Stimulated activated CD8-positive, alpha-beta memory T cell treated with anti-CD3 and anti-CD28 coated beads, Interleukin-2, amount 100 ng/mL, for 1 hour (primary cell): Measurements from ENCODE around the gene TMEM138.

Experiments used
- DNase-seq, 2 donors: peaks; one replicate each; pipeline ENCODE4 v3.0.0-alpha.2; 2020; ENCODE audit warnings: low read depth in 2 of 2

The TMEM138 gene

DNA sequence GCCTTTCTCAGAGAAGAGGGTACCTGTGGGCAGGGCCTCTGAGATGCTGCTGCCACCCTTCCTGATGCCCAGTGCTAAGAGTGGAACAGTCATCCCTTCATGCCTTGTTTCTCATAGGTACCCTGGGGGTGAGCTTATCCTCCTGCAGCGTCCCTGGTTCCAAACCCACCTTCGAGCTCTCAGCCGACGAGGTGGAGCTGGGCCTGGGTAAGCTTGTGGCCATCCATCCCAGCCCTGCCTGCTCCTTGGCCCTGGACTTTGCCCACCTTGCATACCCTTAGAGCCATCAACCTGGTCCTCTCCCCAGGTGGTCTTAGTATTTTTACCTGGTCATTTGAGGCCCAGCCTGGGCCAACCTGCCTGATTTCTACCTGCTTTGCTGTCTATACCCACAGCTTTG, 20.5 kb upstream of the TMEM138 start:
- no peak for DNase-seq

DNA sequence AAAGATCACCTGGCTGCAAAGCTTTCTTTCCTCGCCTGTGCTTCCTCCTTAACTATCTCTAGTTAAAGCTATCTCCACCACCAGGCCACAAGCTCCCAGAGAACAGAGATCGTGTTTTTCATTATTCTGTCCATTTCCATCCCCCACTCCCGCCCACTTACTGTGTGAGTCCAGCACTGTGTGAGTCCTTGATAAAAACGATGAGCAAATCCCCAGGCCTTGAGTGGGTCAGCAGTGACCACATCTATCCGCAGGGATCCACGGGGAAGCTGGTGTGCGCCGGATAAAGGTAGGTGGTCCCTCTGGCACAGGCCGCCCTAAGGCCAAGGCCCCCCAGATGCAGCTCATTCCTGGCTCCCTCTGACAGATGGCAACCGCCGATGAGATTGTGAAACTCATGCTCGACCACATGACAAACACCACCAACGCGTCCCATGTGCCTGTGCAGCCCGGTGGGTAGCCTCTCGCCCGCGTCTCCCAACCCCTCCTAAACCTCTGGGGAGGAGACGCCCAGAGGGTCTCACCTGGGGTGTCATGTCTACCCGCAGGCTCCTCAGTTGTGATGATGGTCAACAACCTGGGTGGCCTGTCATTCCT, 19.9 kb upstream of the TMEM138 start:
- no peak for DNase-seq

DNA sequence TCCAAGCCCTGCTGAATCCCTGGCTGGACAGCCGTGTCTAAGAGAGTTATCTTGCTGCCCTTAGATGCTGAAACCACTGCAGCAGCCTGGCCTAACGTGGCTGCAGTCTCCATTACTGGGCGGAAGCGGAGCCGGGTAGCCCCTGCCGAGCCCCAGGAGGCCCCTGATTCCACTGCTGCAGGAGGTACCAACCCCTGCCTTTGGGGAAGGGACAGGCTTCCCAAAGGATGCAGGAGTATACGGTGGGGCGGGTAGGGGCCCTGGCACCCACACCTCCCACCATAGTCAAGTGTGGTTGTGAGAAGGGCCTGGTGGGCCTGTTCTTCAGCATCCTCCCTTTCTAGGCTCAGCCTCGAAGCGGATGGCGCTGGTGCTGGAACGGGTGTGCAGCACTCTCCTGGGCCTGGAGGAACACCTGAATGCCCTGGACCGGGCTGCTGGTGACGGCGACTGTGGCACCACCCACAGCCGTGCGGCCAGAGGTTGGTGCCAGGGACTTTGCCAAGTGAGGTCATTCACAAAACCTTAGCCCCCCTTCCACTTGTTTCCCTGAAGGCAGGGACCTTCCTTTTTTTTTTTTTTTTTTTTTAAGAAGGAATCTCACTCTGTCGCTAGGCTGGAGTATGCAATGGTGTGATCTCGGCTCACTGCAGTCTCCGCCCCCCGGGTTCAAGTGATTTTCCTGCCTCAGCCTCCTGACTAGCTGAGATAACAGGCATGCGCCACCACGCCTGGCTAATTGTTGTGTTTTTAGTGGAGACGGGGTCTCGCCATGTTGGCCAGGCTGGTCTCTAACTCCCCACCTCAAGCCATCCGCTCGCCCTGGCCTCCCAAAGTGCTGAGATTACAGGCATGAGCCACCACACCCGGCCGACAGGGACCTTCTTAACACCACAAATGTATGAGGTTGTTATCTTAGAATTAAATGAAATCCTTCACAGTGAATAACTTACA, 18.1 kb upstream of the TMEM138 start:
- DNase-seq: no peak

DNA sequence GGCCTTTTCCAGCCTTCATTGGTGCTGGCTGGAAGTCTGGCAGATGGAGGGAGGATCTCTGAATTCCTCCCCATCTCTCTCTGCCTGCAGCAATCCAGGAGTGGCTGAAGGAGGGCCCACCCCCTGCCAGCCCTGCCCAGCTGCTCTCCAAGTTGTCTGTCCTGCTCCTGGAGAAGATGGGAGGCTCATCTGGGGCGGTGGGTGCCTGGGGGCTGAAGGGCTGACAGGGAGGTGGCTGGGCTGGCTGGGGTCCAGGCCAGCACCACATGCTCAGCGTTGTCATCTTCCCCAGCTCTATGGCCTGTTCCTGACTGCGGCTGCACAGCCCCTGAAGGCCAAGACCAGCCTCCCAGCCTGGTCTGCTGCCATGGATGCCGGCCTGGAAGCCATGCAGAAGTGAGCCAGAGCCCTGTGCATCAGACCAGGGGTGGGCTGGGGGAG, 17.0 kb upstream of the TMEM138 start:
- no peak for DNase-seq

DNA sequence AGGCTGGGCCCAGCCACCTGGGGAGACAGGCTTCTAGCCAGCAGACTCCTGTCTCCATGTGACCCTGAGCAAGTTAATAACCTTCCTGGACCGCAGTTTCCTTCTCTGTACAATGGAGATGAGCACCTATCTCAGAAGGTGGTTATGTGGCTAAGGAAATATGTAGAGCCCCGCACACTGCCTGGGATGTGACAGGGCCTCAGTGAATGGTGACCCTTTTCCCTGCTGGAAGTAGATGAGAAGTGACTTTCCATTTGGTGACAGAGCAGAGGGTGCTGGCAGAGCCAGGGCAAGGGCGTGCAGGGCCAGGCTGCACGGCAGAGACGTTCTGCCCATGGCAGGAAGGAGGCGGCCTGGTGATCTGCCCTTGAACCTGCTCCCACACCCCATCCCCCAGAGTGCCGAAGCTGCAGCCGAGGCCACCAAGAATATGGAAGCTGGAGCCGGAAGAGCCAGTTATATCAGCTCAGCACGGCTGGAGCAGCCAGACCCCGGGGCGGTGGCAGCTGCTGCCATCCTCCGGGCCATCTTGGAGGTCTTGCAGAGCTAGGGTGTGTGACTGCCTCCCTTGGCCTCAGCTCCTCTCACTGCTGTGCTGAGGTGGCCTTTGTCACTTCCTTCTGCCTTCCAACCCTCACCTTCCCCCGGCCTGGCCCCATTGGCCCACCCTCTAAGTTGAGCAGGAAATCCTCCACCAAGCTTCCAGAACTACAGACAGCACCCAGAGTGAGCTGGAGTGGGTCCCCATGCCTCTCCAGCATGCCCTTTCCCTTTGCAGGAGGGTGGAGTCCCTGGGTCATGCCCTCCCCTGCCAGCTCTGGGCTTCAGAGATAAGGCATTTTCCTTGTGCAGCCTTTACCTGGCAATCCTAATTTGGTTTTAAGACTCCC, 16.0 kb upstream of the TMEM138 start:
- no peak for DNase-seq

DNA sequence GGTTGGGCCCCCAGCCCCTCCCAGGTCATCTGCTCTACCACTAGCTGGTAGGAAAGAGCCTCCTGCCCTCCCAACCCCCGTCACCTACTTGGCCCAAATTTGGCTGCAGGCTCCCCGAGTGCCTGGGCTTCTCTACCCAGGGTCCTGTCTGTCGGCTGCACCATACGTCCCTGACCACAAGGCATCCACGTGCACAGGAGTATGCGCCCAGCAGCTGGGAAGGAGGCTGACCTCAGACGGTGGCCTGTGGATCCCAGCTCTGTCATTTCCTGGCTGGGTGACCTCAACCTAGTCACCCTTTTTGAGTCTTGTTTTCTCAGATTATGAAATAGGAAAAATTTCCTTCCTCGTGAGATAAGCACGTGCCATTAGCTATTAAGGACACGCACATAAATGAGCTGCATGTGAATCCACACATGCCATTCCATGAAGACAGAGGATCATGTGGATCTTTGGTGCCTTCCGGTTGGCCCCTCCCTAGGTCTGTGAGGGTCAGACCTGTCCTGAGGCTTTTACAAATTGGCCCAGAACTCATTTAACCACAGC, 14.2 kb upstream of the TMEM138 start:
- DNase-seq: no peak

DNA sequence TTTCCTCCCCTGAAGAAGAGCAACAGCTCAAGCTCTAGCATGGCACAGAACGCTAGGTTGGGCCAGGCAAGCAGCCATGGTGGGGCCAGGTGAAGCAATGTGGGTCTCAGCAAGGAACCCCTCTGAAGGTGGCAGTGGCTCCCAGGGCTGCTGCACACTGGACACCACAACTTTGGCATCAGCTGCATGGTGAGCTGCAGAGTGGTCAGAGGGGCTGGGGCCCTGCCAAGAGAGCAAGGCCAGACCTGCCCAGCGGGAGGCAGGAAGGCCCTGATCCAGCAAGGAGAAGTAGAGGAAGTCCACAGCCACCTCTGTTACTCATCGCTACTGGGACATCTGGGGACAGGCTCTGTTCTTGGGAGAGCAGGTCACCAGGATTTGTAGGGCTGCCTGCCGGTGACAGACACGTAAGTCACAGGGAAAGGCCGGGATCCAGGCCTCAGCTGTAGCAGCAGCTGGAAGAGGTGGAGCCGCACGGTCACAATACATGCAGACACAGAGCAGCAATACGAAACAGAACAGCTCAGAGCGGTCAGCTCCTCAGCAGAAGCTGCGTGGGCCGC, 12.9 kb upstream of the TMEM138 start:
- no peak for DNase-seq

DNA sequence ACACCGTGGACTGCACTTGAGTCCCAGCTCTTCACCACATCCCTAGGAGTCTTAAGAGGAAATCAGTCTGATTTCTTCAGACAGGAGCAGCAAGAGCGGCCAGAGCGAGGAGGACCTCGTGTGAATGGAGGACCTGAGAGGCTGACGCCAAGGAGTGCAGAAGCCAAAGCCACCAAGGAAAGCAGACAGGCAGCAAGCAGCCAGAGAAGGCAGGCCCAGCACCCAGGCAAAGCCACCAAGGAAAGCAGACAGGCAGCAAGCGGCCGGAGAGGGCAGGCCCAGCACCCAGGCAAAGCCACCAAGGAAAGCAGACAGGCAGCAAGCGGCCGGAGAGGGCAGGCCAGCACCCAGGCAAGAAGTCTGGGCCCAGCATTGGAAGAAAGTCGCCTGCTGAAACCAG, 12.3 kb upstream of the TMEM138 start:
- DNase-seq: no peak

DNA sequence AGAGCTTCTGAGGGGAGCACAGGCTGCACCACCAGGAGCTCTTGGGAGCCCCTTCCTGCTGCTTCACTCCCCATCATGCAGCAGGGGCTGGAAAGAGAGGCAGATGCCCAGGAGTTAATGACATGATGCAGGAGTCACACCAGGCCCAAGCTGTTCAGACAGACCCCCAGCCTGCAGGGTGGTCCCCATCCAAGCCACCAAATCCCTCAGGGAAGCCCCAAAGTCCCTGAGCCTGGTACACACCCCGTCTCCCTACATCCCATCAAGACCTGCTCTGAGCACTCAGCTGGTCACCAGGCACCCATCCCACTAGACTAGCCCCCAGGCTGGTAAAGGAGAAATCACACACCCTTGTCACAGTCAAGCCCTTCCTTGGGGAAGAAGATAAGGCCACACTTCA, 11.8 kb upstream of the TMEM138 start:
- DNase-seq: no peak

DNA sequence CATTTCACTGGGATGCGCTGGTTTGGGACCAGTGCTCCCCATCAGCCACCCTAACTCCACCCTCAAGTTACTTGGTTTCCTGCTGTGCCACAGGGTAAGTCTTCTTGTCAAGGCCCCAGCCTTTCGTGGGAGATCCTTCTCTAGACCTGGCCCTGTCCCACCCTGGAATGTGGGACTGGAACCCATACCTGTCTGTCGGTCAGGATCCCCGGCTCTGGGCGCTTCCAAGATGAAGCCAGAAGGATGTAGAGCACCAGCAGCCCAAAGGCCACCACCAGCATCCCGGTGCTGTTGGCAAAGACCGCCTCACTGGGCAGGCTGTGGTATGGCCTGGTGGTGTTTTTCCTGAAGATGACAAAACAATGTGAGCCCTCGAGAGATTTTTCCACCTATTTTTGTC, 11.4 kb upstream of the TMEM138 start:
- no peak for DNase-seq

DNA sequence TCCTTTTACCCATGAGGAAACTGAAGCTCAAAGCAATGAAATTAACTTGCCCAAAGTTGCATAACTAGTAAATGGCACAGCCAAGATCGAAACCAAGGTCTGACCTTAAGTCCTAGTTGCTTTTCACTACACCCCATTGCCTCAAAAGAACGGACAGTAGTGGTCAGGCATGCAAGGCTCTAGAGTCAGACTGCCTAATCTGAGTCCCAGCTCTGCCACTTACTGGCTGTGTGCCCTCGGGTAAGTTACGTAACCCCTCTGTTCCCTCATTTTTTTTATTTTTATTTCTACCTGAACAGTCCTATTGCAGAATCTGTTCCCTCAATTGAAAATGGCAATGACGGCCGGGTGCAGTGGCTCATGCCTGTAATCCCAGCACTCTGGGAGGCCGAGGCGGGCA, 10.1 kb upstream of the TMEM138 start:
- no peak for DNase-seq

DNA sequence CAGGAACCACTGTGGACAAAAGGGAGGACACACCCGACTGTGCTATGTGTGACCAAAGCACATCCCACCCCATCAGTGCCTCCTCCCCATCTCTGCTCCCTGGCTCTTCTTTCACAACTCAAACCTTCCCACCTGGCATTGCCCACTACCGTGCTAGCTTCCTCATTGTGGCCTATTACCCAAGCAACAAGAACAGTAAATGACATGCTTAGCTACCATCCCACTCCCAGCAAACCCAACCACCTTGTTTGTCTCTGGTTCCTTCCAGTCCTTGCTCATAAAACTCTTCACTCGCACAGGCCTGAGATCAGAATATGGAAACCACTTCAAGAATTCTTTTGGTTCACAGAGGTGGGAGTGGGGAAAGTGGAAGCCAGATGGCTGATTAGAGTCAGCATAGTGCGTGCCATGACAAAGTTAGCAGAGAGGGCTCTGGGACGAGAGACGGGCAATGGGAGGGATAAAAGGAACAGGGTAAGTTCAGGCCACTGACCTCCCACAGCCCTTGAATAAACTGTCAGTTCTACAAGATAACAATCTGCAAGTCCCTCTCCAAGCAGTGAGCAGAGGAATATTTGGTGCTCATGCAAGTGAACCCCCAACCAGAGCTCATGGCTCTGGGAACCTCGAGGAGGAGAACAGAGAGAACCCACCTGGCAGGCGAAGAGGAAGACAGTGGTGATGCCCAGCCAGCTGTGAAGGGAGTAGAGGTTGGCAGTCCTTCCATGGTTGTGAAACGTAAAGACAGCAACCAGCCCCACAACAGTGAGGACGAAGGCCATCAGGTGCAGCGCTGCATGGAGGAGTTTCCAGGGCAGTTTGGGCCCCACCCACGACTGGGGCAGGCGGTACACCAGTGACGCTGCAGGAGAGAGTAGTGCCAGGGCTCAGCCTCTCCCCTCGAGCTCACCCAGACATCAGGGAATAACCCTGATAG, 8.8 kb upstream of the TMEM138 start:
- no peak for DNase-seq

DNA sequence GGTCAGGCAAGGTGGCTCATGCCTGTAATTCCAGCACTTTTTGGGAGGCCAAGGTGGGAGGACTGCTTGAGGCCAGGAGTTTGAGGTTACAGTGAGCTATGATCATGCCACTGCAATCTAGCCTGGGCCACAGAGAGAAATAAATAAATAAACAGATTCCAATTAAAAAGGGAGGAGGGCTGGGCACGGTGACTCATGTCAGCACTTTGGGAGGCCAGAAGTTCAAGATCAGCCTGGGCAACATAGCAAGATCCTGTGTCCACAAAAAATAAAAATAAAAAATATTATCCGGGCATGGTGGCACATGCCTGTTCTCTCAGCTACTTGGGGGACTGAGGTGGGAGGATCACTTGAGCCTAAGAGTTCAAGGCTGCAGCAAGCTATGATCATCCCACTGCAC, 8.0 kb upstream of the TMEM138 start:
- no peak for DNase-seq

DNA sequence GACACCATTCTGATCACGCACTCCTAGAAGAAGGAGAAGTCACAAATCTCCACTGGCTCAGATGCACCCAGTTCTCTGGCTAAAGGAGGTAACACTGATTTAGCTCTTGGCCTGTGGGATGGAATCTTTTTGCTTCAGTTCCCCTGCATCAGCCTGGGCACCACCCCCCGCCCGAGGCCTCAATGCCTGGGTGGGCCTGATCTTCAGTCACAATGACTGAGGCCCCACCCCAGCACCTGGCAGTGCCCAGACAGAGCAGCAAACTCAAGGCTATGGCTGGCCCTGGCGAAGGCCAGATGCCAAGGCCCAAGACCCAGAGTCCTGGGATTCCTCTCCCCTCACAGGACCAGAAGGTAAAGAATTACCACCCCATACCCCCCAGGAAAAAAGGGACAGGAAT, 5.5 kb upstream of the TMEM138 start:
- no peak for DNase-seq

DNA sequence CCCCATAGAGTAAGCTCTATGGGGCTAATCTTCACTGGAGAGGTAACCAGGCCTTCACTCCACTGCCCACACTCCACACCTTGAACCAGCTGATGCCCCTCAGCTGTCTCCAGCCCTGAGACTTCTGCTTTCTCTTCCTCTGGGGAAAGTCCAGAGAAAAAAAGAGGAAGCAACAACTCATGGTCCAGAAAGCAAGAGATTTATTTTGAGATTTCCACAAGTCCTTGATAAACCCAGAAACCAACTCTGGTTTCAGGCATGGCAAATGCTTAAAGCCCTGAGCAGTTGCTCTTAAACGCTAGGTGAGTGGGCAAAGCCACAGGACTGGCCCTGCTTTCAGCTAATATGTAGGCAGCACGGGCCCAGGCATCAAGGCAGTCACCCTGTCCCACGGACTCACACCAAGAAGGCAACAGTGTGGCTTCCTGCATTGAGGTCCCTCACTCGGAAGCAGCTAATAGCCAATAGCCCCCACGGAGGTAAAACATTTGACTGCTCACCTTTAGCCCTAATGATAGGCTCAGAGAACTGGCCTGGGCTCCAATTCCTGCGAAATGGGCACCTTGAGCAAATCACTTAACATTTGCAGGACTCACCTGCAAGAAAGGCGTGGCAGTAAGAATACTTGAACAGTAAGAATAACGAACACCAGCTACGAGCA, 4.8 kb upstream of the TMEM138 start:
- no peak for DNase-seq

DNA sequence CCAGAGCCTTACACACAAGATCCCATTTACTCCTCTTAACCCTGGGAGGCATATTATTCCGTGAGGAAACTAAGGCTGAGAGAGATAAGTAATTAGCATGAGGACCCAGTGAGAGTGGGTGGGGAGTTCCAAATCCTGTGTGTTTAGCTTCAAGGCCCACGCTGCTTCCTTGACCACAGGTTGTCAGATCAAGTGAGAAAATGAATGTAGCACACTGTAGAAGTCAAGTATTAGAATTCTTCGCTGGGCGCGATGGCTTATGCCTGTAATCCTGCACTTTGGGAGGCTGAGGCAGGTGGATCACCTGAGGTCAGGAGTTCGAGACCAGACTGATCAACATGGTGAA, 4.3 kb upstream of the TMEM138 start:
- no peak for DNase-seq

DNA sequence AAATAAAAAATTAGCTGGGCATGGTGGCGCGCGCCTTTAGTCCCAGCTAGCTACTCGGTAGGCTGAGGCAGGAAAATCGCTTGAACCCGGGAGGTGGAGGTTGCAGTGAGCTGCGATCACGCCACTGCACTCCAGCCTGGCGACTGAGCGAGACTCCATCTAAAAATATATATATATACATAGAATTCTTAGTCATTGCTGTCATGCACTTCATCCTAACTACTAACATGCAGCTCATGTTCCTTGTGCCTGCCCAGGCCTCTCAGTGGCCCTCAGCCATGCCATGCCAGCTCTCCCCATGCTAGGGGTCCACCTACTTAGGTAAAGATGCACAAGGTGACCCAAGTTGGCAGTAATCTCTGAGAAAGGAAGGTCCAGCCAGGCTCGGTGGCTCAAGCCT, 3.6 kb upstream of the TMEM138 start:
- DNase-seq: no peak

DNA sequence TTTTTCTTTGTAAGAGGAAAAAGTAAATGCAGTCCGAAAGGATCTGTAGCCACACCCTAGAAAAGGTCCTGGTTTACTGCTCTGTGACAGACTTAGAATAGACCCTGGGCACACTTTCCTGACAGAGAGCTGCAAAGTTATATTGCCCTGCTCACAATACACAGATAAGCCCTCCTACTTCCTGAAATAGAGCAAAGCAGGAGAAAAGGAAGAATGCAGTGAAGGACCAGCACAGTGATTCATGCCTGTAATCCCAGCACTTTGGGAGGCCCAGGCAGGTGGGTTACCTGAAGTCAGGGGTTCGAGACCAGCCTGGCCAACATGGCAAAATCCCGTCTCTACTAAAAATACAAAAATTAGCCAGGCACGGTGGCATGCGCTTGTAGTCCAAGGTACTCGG, 2.7 kb upstream of the TMEM138 start:
- DNase-seq: no peak

DNA sequence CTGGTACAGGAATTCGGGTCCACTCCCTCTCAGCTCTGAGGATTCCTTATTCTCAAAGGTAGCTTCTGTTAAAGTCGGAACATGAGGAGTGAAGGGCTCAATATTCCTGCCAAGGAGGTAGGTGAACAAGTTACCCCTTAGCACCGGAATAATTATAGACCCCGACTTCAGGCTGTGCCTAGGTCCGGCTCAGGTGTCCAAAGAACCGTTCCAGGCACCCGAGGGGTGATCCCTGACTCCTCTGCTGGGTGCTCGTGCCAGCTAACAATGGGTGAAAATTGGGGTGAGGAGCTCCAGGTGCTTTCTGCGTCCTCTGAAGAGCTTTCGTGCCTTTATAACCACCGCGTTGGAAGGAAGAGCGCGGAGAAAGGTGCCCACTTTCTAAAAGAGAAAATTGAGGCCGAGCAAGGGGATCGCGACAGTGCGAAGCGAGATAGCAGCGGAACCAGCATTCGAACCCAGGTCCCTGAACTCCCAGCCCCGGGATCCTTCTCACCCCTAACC, 885 bp upstream of the TMEM138 start:
- DNase-seq: no peak

DNA sequence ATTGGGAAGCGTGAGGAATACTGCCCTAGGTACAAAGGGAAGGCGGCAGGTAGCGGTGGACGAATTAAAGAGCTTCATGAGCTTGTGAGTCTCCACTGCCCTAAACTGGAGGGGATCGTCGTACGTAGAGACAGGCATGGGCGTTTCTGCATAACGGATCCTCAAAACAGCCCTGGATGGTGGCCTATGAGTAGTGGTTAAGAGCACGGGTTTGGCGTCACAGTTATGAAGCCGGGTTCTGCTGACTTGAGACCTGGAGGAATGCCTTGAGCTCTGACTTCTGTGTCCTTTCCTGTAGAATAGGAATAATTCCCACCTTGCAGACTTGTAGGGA, 335 bp downstream of the TMEM138 start:
- no peak for DNase-seq
